HCT116 (cell line): Measurements from ENCODE around the gene EXOSC1.

Experiments used
- CTCF ChIP-seq, 3 experiments: fragments of 200-600 bp in 1 of 3; sonication (generic) in 1 of 3; IDR thresholded peaks in 2 of 3; conservative IDR thresholded peaks in 1 of 3; 2 replicates each; pipeline ENCODE4 v1.5.1; 2012 to 2017; ENCODE audit warnings: low read depth in 2 of 3, low read length in 2 of 3, antibody characterized with exemption in 1 of 3, borderline replicate concordance in 1 of 3, control low read depth in 1 of 3, mild to moderate bottlenecking in 1 of 3, mixed read lengths in 1 of 3, mixed run types in 1 of 3, moderate library complexity in 1 of 3; ENCODE audit not compliant: insufficient read depth in 1 of 3
- EGR1 ChIP-seq: IDR thresholded peaks from 2 replicates; pipeline ENCODE4 v1.6.1; 2012; ENCODE audit warnings: low read depth
- EZH2 ChIP-seq: fragments of 200-600 bp; sonication (generic); IDR thresholded peaks from 2 replicates; pipeline ENCODE4 v1.6.1; 2017; ENCODE audit warnings: antibody characterized with exemption, mixed run types
- EZH2phosphoT487 ChIP-seq: fragments of 200-600 bp; IDR thresholded peaks from 2 replicates; pipeline ENCODE4 v1.6.1; 2018; ENCODE audit warnings: antibody characterized with exemption, borderline replicate concordance
- MAX ChIP-seq: IDR thresholded peaks from 2 replicates; pipeline ENCODE4 v1.6.1; 2012
- POLR2A ChIP-seq: IDR thresholded peaks from 2 replicates; pipeline ENCODE4 v1.7.0; 2011; ENCODE audit warnings: borderline replicate concordance; ENCODE audit not compliant: insufficient read depth, insufficient read length; ENCODE audit errors: extremely low read depth
- POLR2AphosphoS5 ChIP-seq: IDR thresholded peaks from 2 replicates; pipeline ENCODE4 v1.6.1; 2011; ENCODE audit warnings: mild to moderate bottlenecking, low read depth, low read length, moderate library complexity
- ZBTB33 ChIP-seq: IDR thresholded peaks from 2 replicates; pipeline ENCODE4 v1.6.1; 2011; ENCODE audit warnings: mild to moderate bottlenecking, low read length, moderate library complexity; ENCODE audit not compliant: insufficient replicate concordance; ENCODE audit errors: extremely low read depth
- ZNF274 ChIP-seq: fragments of 200-500 bp; sonication (Bioruptor generic); IDR thresholded peaks from 2 replicates; pipeline ENCODE4 v1.6.1; 2014; ENCODE audit warnings: mild to moderate bottlenecking, low read depth, low read length, inconsistent platforms

- TF ChIP-seq EZH2phosphoT487, result no peak
- no peak for TF ChIP-seq CTCF (IDR thresholded peaks at IDR 0.05 in 2 of 3, conservative IDR thresholded peaks at IDR 0.05 in 1 of 3; ENCODE audit: borderline replicate concordance in 1 of 3, insufficient read depth in 1 of 3, low read depth in 2 of 3, low read length in 2 of 3)
- no peak for TF ChIP-seq EZH2
- no peak for TF ChIP-seq POLR2A
- TF ChIP-seq ZNF274, result no peak
- TF ChIP-seq POLR2AphosphoS5, result no peak
- TF ChIP-seq MAX, result no peak
- no peak for TF ChIP-seq ZBTB33
- TF ChIP-seq EGR1, result no peak
These were observed 36.6 kb upstream of the EXOSC1 start for GRCh38 chr10:97482381-97482780.
